Measurements from ENCODE around the gene WWOX. TPM values are rescaled to one million over a fixed set of nuclear protein-coding genes. Genes with fewer than 3 reads are reported as not detected.

The WWOX gene
- total and polyA plus RNA-seq, 2 of the 8 experiments (the other 6 are each of a cell fraction or from before 2014, with no cell fraction given), result 5.4 to 16.7 TPM

DNA sequence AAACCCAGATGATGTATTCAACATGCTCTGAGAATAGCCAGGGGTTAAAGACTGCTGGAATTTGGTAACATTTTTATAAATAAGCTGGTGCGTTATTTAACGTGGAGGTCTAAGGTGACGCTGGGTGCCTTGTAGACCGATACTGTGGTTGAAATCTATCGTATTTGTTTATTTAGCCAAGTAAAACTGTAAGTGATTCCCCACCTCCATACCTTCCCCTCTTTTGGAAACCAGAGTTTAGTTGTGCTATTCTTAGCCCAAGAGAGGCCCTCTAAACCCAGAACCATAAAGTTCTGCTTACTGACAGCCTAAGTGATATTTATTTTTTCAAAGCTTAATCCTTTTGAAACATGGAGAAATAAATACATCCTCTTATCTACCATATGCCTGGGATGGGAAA is 744.5 kb downstream of the WWOX start:
- no peak overlapping the region for H2BK12ac ChIP-seq (ENCODE audit: low read depth, low read length)
- H3K27me3 ChIP-seq (replicated peaks in 1 of 4; ENCODE audit: control insufficient read depth in 3 of 4, extremely low read depth in 1 of 4, insufficient read depth in 3 of 4, low read length in 3 of 4), result no peaks in the 10 kb centered on the region
- DNase-seq (ENCODE audit: low read depth in 1 of 2, low spot score in 2 of 2), result no peak

More for the DNA sequence above, 744.5 kb downstream of the WWOX start:
- no peak overlapping the region for H4K5ac ChIP-seq (ENCODE audit: insufficient read length, low read depth, low read length)
- no peak overlapping the region for H4K8ac ChIP-seq (ENCODE audit: extremely low read depth, insufficient read depth, low read length)
- no peaks in the 10 kb centered on the region for H3K79me1 ChIP-seq (ENCODE audit: low read depth, low read length)
- POLR2A ChIA-PET (ENCODE audit: partially characterized antibody), result no interaction called here
- H2BK120ac ChIP-seq (replicated peaks; ENCODE audit: low read depth, low read length), result no peak overlapping the region
- no peak overlapping the region for H3K56ac ChIP-seq (replicated peaks; ENCODE audit: insufficient read length, low read depth, low read length)
- H3K27ac ChIP-seq (ENCODE audit: low read depth, low read length), result no peak overlapping the region
- H2BK15ac ChIP-seq (ENCODE audit: low read length), result no peak overlapping the region
- H2AK5ac ChIP-seq (ENCODE audit: low read depth, low read length), result no peak overlapping the region
- no peak overlapping the region for H3K18ac ChIP-seq (ENCODE audit: extremely low read depth, low read length)
- H4K91ac ChIP-seq (replicated peaks; ENCODE audit: insufficient read length, low read length), result no peak overlapping the region
- H3K9me3 ChIP-seq (ENCODE audit: insufficient read depth in 2 of 2, low read depth in 1 of 2, low read length in 1 of 2), result no peaks in the 10 kb centered on the region
- H3K4ac ChIP-seq (replicated peaks; ENCODE audit: insufficient read length, low read depth, low read length), result no peak overlapping the region
- no peak overlapping the region for H3K9ac ChIP-seq (replicated peaks in 1 of 4; ENCODE audit: extremely low read depth in 1 of 4, low read depth in 3 of 4, low read length in 3 of 4)
- no peak overlapping the region for H2BK20ac ChIP-seq (ENCODE audit: low read length)
- H3K23me2 ChIP-seq (ENCODE audit: low read depth, low read length), result no peaks in the 10 kb centered on the region
- H3K79me2 ChIP-seq (ENCODE audit: control insufficient read depth in 1 of 2, insufficient read depth in 2 of 2, low read length in 2 of 2), result no peaks in the 10 kb centered on the region
- H3K36me3 ChIP-seq (ENCODE audit: control insufficient read depth in 2 of 4, insufficient read depth in 4 of 4, low read length in 3 of 4), result no peaks in the 10 kb centered on the region
- H3K4me1 ChIP-seq (replicated peaks in 1 of 4; ENCODE audit: control insufficient read depth in 3 of 4, insufficient read depth in 4 of 4, low read length in 3 of 4), result no peaks in the 10 kb centered on the region
- H4K20me1 ChIP-seq (replicated peaks in 1 of 2; ENCODE audit: control insufficient read depth in 1 of 2, insufficient read depth in 2 of 2, low read length in 2 of 2), result no peaks in the 10 kb centered on the region
- H3K4me3 ChIP-seq (ENCODE audit: extremely low read depth in 1 of 4, insufficient read depth in 2 of 4, low read depth in 3 of 4, low read length in 4 of 4), result no peak overlapping the region
- no peak overlapping the region for H2AFZ ChIP-seq (ENCODE audit: low read length)
- TF ChIP-seq SIX5 (IDR thresholded peaks at IDR 0.05; ENCODE audit: low read depth, low read length) (no peak), SRF (IDR thresholded peaks at IDR 0.05; ENCODE audit: low read depth, low read length) (no peak), USF2 (IDR thresholded peaks at IDR 0.05; ENCODE audit: low read length) (no peak), GABPA (IDR thresholded peaks at IDR 0.05; ENCODE audit: borderline replicate concordance, insufficient read depth, low read length) (no peak), CBX5 (IDR thresholded peaks at IDR 0.05; ENCODE audit: low read depth, low read length) (no peak), YY1 (IDR thresholded peaks at IDR 0.05; ENCODE audit: low read depth, low read length) (no peak), KDM1A (IDR thresholded peaks at IDR 0.05; ENCODE audit: borderline replicate concordance, low read length) (no peak)
- no peak for FAIRE-seq
- no peak overlapping the region for H3K4me2 ChIP-seq (ENCODE audit: insufficient read depth in 1 of 2, low read depth in 2 of 2, low read length in 2 of 2)
- CTCF ChIA-PET (ENCODE audit: partially characterized antibody), result no interaction called here
- WGBS, 2 experiments (ENCODE audit: extremely low coverage in 1 of 2, insufficient coverage in 1 of 2, insufficient read length in 1 of 2, insufficient replicate concordance in 2 of 2, low coverage in 1 of 2, low lambda C conversion rate in 2 of 2, missing lambda C conversion rate in 1 of 2), result 92% methylated on average over 5 of the region's 5 CpGs; no CpG with 5 or more reads in 1 of the 2 experiments
- H3K23ac ChIP-seq (ENCODE audit: insufficient read length), result no peak overlapping the region
- no peak overlapping the region for H2BK5ac ChIP-seq (ENCODE audit: low read depth, low read length)
- no peak overlapping the region for H3K14ac ChIP-seq (ENCODE audit: insufficient read length)

Data from H1 (cell line).